ENCODE data around the gene PARD3. TPM values are rescaled to one million over a fixed set of nuclear protein-coding genes. Genes with fewer than 3 reads are reported as not detected.

The PARD3 gene
- total and polyA plus RNA-seq, 2 donors (not counting 1 experiment from before 2014, with no cell fraction given): 24.0 to 46.4 TPM

- no peak for TF ChIP-seq EZH2 (IDR thresholded peaks at IDR 0.05; ENCODE audit: low read length, missing control alignments)
- no peak for TF ChIP-seq CTCF (conservative IDR thresholded peaks at IDR 0.05 in 1 of 2, IDR thresholded peaks at IDR 0.05 in 1 of 2; ENCODE audit: low read depth in 1 of 2, low read length in 2 of 2)
- H2AFZ ChIP-seq (ENCODE audit: low read length): no peak overlapping the region
- no peak overlapping the region for H3K27ac ChIP-seq (ENCODE audit: insufficient read depth, low read length)
- no peaks in the 10 kb centered on the region for H3K36me3 ChIP-seq (ENCODE audit: control insufficient read depth, insufficient read depth, low read length)
- H3K4me1 ChIP-seq (ENCODE audit: control insufficient read depth, extremely low read depth, insufficient read depth, low read length): peaks cover 6% of the 10 kb centered on the region
- no peak overlapping the region for H3K9ac ChIP-seq (ENCODE audit: insufficient read depth, low read length)
- no peak overlapping the region for H3K4me2 ChIP-seq (ENCODE audit: extremely low read depth, insufficient read depth, low read length)
- DNase-seq (ENCODE audit: low read depth in 2 of 2): no peak
- H3K9me3 ChIP-seq (ENCODE audit: control insufficient read depth, insufficient read depth, low read depth, low read length): no peaks in the 10 kb centered on the region
- no peaks in the 10 kb centered on the region for H3K27me3 ChIP-seq (ENCODE audit: control insufficient read depth, insufficient read depth, low read length)
- no peaks in the 10 kb centered on the region for H4K20me1 ChIP-seq (ENCODE audit: control insufficient read depth, extremely low read depth, insufficient read depth, low read length)
- H3K4me3 ChIP-seq (replicated peaks in 1 of 4; ENCODE audit: control extremely low read depth in 1 of 4, insufficient read depth in 1 of 4, low read depth in 3 of 4, low read length in 4 of 4): no peak overlapping the region
- peaks cover 8% of the 10 kb centered on the region for H3K79me2 ChIP-seq (ENCODE audit: control insufficient read depth, insufficient read depth, low read length)
Observed at GRCh38 chr10:34737772-34738169, 77.3 kb downstream of the PARD3 start.

- no peak overlapping the region for H3K27ac ChIP-seq (ENCODE audit: insufficient read depth, low read length)
- TF ChIP-seq CTCF (conservative IDR thresholded peaks at IDR 0.05 in 1 of 2, IDR thresholded peaks at IDR 0.05 in 1 of 2; ENCODE audit: low read depth in 1 of 2, low read length in 2 of 2): no peak
- TF ChIP-seq EZH2 (IDR thresholded peaks at IDR 0.05; ENCODE audit: low read length, missing control alignments): no peak
- no peaks in the 10 kb centered on the region for H3K27me3 ChIP-seq (ENCODE audit: control insufficient read depth, insufficient read depth, low read length)
- no peak overlapping the region for H3K4me2 ChIP-seq (ENCODE audit: extremely low read depth, insufficient read depth, low read length)
- no peaks in the 10 kb centered on the region for H4K20me1 ChIP-seq (ENCODE audit: control insufficient read depth, extremely low read depth, insufficient read depth, low read length)
- H2AFZ ChIP-seq (ENCODE audit: low read length): no peak overlapping the region
- no peak overlapping the region for H3K9ac ChIP-seq (ENCODE audit: insufficient read depth, low read length)
- no peak overlapping the region for H3K4me3 ChIP-seq (replicated peaks in 1 of 4; ENCODE audit: control extremely low read depth in 1 of 4, insufficient read depth in 1 of 4, low read depth in 3 of 4, low read length in 4 of 4)
- H3K4me1 ChIP-seq (ENCODE audit: control insufficient read depth, extremely low read depth, insufficient read depth, low read length): peaks cover 7% of the 10 kb centered on the region
- no peaks in the 10 kb centered on the region for H3K9me3 ChIP-seq (ENCODE audit: control insufficient read depth, insufficient read depth, low read depth, low read length)
- DNase-seq (ENCODE audit: low read depth in 2 of 2): no peak
- H3K36me3 ChIP-seq (ENCODE audit: control insufficient read depth, insufficient read depth, low read length): no peaks in the 10 kb centered on the region
- H3K79me2 ChIP-seq (ENCODE audit: control insufficient read depth, insufficient read depth, low read length): peaks cover 6% of the 10 kb centered on the region
Observed at GRCh38 chr10:34736976-34737771, 77.9 kb downstream of the PARD3 start.

- no peak for DNase-seq (ENCODE audit: low read depth in 2 of 2)
- no peaks in the 10 kb centered on the region for H3K9me3 ChIP-seq (ENCODE audit: control insufficient read depth, insufficient read depth, low read depth, low read length)
- no peak overlapping the region for H3K4me3 ChIP-seq (replicated peaks in 1 of 4; ENCODE audit: control extremely low read depth in 1 of 4, insufficient read depth in 1 of 4, low read depth in 3 of 4, low read length in 4 of 4)
- H2AFZ ChIP-seq (ENCODE audit: low read length): no peak overlapping the region
- H3K4me2 ChIP-seq (ENCODE audit: extremely low read depth, insufficient read depth, low read length): no peak overlapping the region
- H3K27me3 ChIP-seq (ENCODE audit: control insufficient read depth, insufficient read depth, low read length): no peaks in the 10 kb centered on the region
- H3K27ac ChIP-seq (ENCODE audit: insufficient read depth, low read length): no peak overlapping the region
- no peak overlapping the region for H3K9ac ChIP-seq (ENCODE audit: insufficient read depth, low read length)
- H3K36me3 ChIP-seq (ENCODE audit: control insufficient read depth, insufficient read depth, low read length): no peaks in the 10 kb centered on the region
- H3K79me2 ChIP-seq (ENCODE audit: control insufficient read depth, insufficient read depth, low read length): peaks cover 4% of the 10 kb centered on the region
- TF ChIP-seq CTCF (conservative IDR thresholded peaks at IDR 0.05 in 1 of 2, IDR thresholded peaks at IDR 0.05 in 1 of 2; ENCODE audit: low read depth in 1 of 2, low read length in 2 of 2) (no peak), EZH2 (IDR thresholded peaks at IDR 0.05; ENCODE audit: low read length, missing control alignments) (no peak)
- H3K4me1 ChIP-seq (ENCODE audit: control insufficient read depth, extremely low read depth, insufficient read depth, low read length): peaks cover 7% of the 10 kb centered on the region
- no peaks in the 10 kb centered on the region for H4K20me1 ChIP-seq (ENCODE audit: control insufficient read depth, extremely low read depth, insufficient read depth, low read length)
Observed at GRCh38 chr10:34734918-34735317, 80.2 kb downstream of the PARD3 start.

Data from fibroblast of lung (primary cell).